BLaER1 treated with 17β-estradiol and CSF1 and Interleukin-3, amounts not matched to agents 10 nM and 100 nM (cell line): ENCODE data around the gene SELENBP1.
"Not testable (repeated sequence)": the region's sequence is repeated elsewhere in the genome, so short reads cannot be mapped to it uniquely, and the experiment has no call there.

Experiments
- H3K27ac ChIP-seq, 11 experiments: shearing (Covaris generic); formaldehyde crosslinking; 2 replicates each; pipeline ENCODE4 v1.8.1; 2022
- H3K27me3 ChIP-seq, 11 experiments: shearing (Covaris generic); formaldehyde crosslinking; 2 replicates each; pipeline ENCODE4 v1.8.1; 2022
- H3K36me3 ChIP-seq, 11 experiments: shearing (Covaris generic); formaldehyde crosslinking; 2 replicates each; pipeline ENCODE4 v1.8.1; 2022
- H3K4me1 ChIP-seq, 10 experiments: shearing (Covaris generic); formaldehyde crosslinking; 2 replicates each; pipeline ENCODE4 v1.8.1; 2022
- H3K4me2 ChIP-seq, 11 experiments: shearing (Covaris generic); formaldehyde crosslinking; 2 replicates each; pipeline ENCODE4 v1.8.1; 2022
- H3K4me3 ChIP-seq, 10 experiments: shearing (Covaris generic); formaldehyde crosslinking; 2 replicates each; pipeline ENCODE4 v1.8.1; 2022
- H3K9ac ChIP-seq, 11 experiments: shearing (Covaris generic); formaldehyde crosslinking; 2 replicates each; pipeline ENCODE4 v1.8.1; 2022
- H3K9me3 ChIP-seq, 11 experiments: shearing (Covaris generic); formaldehyde crosslinking; replicated peaks in 1 of 11; 2 replicates each; pipeline ENCODE4 v1.8.1; 2022
- H4K20me1 ChIP-seq, 11 experiments: shearing (Covaris generic); formaldehyde crosslinking; 2 replicates each; pipeline ENCODE4 v1.8.1; 2022
- Cebpa-rat ChIP-seq, 11 experiments: shearing (Covaris generic); IDR thresholded peaks; 2 replicates each; pipeline ENCODE4 v1.8.1; 2022

Gene SELENBP1

DNA sequence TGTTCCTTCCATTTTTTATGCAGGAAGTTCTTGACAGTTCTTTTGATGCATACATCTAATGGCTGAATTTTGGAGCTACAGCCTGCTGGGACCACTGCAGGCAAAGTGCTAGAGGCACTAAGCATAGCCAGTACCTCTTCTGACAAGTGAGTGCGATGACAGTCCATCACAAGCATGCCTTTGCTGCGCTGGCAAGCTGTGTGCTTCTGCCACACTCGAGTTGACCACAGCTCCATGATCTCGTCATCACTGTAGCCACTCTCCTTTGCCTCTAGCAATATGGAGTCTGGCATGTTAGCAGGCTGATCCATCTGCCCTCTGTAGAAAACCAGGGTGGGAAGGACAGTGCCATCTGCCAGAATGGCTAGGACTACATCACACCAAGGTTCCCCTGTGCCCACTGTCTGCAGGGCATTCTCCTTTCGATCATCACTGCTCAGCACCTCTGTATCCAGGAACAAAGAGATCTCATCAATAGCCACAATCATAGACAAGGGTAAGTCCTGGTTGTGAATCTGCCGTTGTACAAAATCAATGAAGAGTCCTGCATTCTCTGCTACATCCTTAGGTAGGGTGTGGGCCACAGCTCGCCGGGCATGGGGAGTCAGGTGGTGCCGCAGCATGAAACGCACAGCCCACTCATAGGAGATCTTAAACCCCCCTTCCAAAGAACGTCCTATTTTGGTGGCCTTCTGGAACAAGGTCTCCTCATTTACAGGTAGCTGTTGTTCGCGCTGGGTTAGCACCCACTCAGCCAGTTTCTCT, 32.9 kb upstream of the SELENBP1 start:
- no peak for TF ChIP-seq Cebpa-rat (IDR thresholded peaks at IDR 0.05)
- Histone ChIP-seq H3K4me3 (no peak overlapping the region), H3K4me1 (peaks cover 11 to 17% (median 15%) of the 10 kb centered on the region in 10 experiments), H3K4me2 (no peak overlapping the region), H3K9me3 (no peaks in the 10 kb centered on the region), H4K20me1 (peaks cover 17 to 67% (median 50%) of the 10 kb centered on the region in 11 experiments; a peak in 20 of 22 replicates), H3K27me3 (no peaks in the 10 kb centered on the region), H3K9ac (no peak overlapping the region), H3K27ac (no peak overlapping the region), H3K36me3 (peaks cover 95 to 100% (median 100%) of the 10 kb centered on the region in 11 experiments)

DNA sequence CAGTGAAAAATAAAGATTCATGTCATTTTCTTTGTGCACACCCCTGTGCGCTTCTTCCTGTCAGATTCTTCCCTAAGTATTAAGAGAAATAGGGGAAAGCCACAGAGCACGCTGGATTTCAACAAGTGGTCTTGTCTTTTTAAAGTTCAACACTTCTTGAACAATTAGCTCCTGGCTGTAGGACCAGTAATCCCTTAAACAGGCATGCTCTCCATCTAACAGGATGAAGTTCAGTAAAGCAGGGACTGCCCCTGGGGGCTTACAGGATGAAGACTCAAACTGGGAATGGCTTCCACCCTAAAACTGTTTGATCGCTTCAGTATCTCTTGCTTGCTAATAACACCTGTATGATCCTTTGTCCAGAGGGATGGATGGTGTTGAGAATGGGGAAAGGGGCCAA, 31.1 kb upstream of the SELENBP1 start:
- Histone ChIP-seq H3K4me1 (peaks cover 18 to 22% (median 20%) of the 10 kb centered on the region in 10 experiments), H3K9ac (no peak overlapping the region), H3K36me3 (peaks cover 78 to 87% (median 85%) of the 10 kb centered on the region in 11 experiments), H3K9me3 (no peaks in the 10 kb centered on the region), H3K4me3 (no peak overlapping the region), H3K27me3 (no peaks in the 10 kb centered on the region), H4K20me1 (peaks cover 25 to 75% (median 53%) of the 10 kb centered on the region in 11 experiments; a peak in 20 of 22 replicates), H3K4me2 (no peak overlapping the region), H3K27ac (no peak overlapping the region)
- no peak for TF ChIP-seq Cebpa-rat (IDR thresholded peaks at IDR 0.05)

DNA sequence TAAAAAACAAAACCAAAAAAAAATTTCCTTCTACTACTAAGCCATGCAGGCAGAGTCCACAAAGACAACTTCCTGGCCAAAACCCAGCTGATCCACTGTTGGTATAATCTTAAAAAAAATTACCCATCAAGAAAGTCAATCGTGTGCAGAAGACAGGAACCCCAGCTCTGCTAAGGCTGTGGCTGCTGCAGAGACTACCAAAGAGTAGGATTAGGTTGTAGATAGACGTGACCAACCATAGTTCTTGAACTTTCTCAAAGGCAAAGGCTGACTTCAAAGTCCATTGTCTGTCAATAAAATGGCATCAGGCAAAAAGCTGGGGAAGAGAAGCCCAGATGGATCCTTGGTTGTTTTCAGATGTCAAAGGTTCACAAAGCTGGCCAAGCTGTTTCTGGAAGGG, 30.3 kb upstream of the SELENBP1 start:
- Histone ChIP-seq H3K4me2 (no peak overlapping the region), H3K4me3 (no peak overlapping the region), H3K27me3 (no peaks in the 10 kb centered on the region), H4K20me1 (peaks cover 25 to 75% (median 53%) of the 10 kb centered on the region in 11 experiments; a peak in 20 of 22 replicates), H3K27ac (no peak overlapping the region), H3K9ac (no peak overlapping the region), H3K9me3 (no peaks in the 10 kb centered on the region), H3K36me3 (peaks cover 70 to 78% (median 77%) of the 10 kb centered on the region in 11 experiments), H3K4me1 (peaks cover 18 to 24% (median 21%) of the 10 kb centered on the region in 10 experiments)
- TF ChIP-seq Cebpa-rat (IDR thresholded peaks at IDR 0.05) = no peak

DNA sequence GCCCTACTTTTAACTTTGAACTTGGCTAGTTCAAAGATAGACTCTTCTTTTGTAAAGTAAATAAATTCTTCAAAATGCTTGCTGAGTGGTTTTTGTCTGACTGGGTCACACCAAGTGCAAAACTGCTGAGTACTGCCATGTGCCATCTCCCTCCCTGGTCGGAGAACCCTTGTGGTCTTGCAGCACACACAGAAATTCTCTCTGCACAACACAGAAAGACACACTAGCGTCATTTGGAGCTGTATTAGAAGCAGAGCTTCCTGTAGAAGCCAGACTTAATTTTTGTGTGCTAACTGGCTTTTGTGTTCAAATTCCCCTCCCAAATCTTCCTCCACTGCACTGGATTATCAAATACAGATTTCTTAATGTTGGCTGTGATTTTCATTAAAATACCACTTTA, 29.4 kb upstream of the SELENBP1 start:
- no peak for TF ChIP-seq Cebpa-rat (IDR thresholded peaks at IDR 0.05)
- no peaks in the 10 kb centered on the region for H3K27me3 ChIP-seq
- H3K9me3 ChIP-seq = no peaks in the 10 kb centered on the region
- no peak overlapping the region for H3K27ac ChIP-seq
- H3K4me3 ChIP-seq = no peak overlapping the region
- H3K9ac ChIP-seq = no peak overlapping the region
- peaks cover 25 to 66% (median 53%) of the 10 kb centered on the region in 11 experiments; a peak in 20 of 22 replicates for H4K20me1 ChIP-seq
- peak overlapping the region in 3 of 11 experiments; percentile 92 to 96 (median 92); a peak in 3 of 22 replicates for H3K4me2 ChIP-seq
- H3K4me1 ChIP-seq = peaks cover 18 to 24% (median 21%) of the 10 kb centered on the region in 10 experiments
- H3K36me3 ChIP-seq = peaks cover 61 to 69% (median 67%) of the 10 kb centered on the region in 11 experiments

DNA sequence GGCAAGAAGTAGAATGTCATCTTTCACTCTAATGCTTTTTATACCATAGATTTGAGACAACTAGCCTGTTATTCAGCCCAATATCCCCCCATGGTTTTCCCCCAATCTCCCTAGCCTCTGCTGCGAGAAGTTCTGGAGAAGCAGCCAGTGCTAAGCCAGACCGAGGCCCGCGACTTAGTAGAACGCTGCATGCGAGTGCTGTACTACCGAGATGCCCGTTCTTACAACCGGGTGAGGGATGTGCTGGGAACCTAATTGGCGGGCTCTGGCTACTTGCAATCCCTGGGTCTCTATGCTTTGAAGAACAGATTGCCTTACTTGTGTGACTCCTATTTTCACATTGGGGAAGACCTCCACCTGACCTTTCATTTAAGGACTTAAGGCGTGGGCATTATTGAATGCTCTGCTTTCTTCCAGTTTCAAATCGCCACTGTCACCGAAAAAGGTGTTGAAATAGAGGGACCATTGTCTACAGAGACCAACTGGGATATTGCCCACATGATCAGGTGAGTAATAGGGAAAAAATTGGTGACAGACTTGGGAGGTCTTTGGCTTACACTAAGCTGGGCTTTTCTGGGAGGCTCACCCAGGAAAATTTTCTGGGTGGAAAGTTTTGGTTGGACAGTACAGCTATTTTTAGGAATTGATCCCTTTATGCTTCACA, 28.8 kb upstream of the SELENBP1 start:
- peak overlapping the region in 8 of 10 experiments; percentile 82 to 99 (median 91); a peak in 12 of 20 replicates for H3K4me3 ChIP-seq
- H3K4me2 ChIP-seq = peak overlapping the region; percentile 89 to 98 (median 94)
- no peak overlapping the region for H3K27ac ChIP-seq

DNA sequence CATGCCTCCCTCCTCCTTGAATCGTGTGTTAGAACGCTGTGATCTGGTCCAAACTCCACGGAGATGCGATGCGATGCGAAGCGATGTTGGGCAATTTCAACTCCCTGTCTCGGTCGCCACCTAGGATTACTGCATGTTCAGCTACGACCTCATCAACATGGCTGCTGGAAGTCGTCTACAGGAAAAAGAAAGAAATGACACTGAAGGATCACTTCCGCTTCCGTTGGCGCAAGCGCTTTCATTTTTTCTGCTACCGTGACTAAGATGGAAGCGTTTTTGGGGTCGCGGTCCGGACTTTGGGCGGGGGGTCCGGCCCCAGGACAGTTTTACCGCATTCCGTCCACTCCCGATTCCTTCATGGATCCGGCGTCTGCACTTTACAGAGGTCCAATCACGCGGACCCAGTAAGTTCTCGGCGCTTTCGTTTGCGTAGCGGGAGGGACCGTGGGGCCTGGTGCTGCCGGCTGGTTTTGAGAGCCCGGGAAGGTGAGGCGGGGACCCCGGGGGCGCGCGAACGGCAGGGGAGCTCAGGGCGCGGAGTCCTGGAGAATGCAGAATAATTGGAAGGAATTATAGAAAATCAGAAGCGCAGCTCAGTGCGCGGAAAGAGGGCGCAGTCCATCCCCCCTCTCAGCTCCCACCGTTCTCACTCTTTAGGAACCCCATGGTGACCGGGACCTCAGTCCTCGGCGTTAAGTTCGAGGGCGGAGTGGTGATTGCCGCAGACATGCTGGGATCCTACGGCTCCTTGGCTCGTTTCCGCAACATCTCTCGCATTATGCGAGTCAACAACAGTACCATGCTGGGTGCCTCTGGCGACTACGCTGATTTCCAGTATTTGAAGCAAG, 27.0 kb upstream of the SELENBP1 start, which contains the start of gene PSMB4:
Gene PSMB4 (plus strand): TSS at position 250 of the 848 bp plus-strand sequence. CDS start 15 bp downstream, at position 265.
- TF ChIP-seq Cebpa-rat (IDR thresholded peaks at IDR 0.05) = peak in 10 of 11 experiments; percentile 26 to 94 (median 78); a peak in 16 of 22 replicates

More for the DNA sequence above, 28.8 kb upstream of the SELENBP1 start:
- no peak for TF ChIP-seq Cebpa-rat (IDR thresholded peaks at IDR 0.05)
- peak overlapping the region in 8 of 11 experiments; percentile 4 to 99 (median 93); a peak in 8 of 22 replicates for H3K9ac ChIP-seq
- H3K36me3 ChIP-seq = peaks cover 54 to 63% (median 61%) of the 10 kb centered on the region in 11 experiments
- peaks cover 18 to 24% (median 21%) of the 10 kb centered on the region in 10 experiments for H3K4me1 ChIP-seq
- no peaks in the 10 kb centered on the region for H3K27me3 ChIP-seq
- no peaks in the 10 kb centered on the region for H3K9me3 ChIP-seq
- peaks cover 25 to 66% (median 53%) of the 10 kb centered on the region in 11 experiments; a peak in 20 of 22 replicates for H4K20me1 ChIP-seq

DNA sequence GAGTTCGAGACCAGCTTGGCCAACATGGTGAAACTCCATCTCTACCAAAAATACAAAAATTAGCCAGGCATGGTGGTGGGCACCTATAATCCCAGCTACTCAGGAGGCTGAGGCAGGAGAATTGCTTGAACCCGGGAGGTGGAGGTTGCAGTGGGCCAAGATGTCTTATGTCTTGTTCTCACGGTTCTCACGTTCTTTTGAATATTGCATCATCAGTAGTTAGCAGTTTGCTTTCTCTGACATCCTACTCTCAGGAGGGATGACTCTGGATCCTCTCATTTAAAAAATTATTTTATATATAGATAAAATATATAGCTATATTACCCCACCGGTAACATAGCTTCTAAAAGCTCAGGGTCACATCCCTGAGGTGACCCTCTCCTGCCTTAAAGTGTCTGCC, 23.8 kb upstream of the SELENBP1 start:
- H4K20me1 ChIP-seq = peaks cover 12 to 18% (median 16%) of the 10 kb centered on the region in 11 experiments; a peak in 20 of 22 replicates
- H3K4me3 ChIP-seq, H3K9me3 ChIP-seq, H3K27ac ChIP-seq, H3K9ac ChIP-seq, H3K4me2 ChIP-seq, H3K27me3 ChIP-seq: not testable (repeated sequence)
- TF ChIP-seq Cebpa-rat (IDR thresholded peaks at IDR 0.05) = peak in 2 of 11 experiments; percentile 24 to 50; a peak in 1 of 22 replicates
- peaks cover 10 to 13% (median 12%) of the 10 kb centered on the region in 11 experiments for H3K36me3 ChIP-seq
- H3K4me1 ChIP-seq = peaks cover 12 to 18% (median 16%) of the 10 kb centered on the region in 10 experiments

More for the DNA sequence above, 27.0 kb upstream of the SELENBP1 start, which contains the start of gene PSMB4:
- H4K20me1 ChIP-seq = peaks cover 21 to 50% (median 37%) of the 10 kb centered on the region in 11 experiments; a peak in 20 of 22 replicates
- H3K4me3 ChIP-seq = peak within 1 kb of the TSS; percentile 82 to 99 (median 93)
- peak within 1 kb of the TSS; percentile 89 to 98 (median 94) for H3K4me2 ChIP-seq
- H3K27me3 ChIP-seq = no peaks in the 10 kb centered on the region
- peaks cover 0 to 3% (median 1%) of the 10 kb centered on the region in 11 experiments; a peak in 7 of 22 replicates for H3K9me3 ChIP-seq
- H3K36me3 ChIP-seq = peaks cover 37 to 46% (median 44%) of the 10 kb centered on the region in 11 experiments
- H3K9ac ChIP-seq = peak within 1 kb of the TSS; percentile 91 to 99 (median 95)
- H3K4me1 ChIP-seq = peaks cover 18 to 24% (median 21%) of the 10 kb centered on the region in 10 experiments
- peak within 1 kb of the TSS; percentile 88 to 98 (median 94) for H3K27ac ChIP-seq

DNA sequence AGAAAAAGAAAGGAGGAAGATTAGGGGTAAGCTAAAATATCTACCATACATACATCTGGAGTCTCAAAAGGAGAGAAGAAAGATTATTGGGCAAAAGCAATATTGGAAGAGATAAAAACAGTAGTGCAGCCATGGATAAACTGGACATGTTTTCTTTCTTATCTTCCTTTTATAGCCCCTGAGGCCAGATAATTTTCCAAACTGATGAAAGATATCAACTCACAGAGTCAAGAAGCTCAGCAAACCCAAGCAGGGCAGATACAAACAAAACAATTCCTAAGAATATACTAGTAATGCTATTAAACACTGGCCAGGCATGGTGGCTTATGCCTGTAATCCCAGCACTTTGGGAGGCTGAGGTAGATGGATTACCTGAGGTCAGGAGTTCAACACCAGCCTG, 21.1 kb upstream of the SELENBP1 start:
- Histone ChIP-seq H3K36me3 (no peaks in the 10 kb centered on the region), H3K4me1 (peaks cover 0 to 2% (median under 1%) of the 10 kb centered on the region in 10 experiments; a peak in 5 of 20 replicates), H3K4me2 (no peak overlapping the region), H3K9me3 (peaks cover 0 to 7% (median 4%) of the 10 kb centered on the region in 11 experiments; a peak in 7 of 22 replicates), H3K27me3 (no peaks in the 10 kb centered on the region), H4K20me1 (no peaks in the 10 kb centered on the region), H3K9ac (no peak overlapping the region), H3K27ac (no peak overlapping the region), H3K4me3 (no peak overlapping the region)
- no peak for TF ChIP-seq Cebpa-rat (IDR thresholded peaks at IDR 0.05)
